ENCODE results near the gene SAMD8. TPM values are rescaled to one million over a fixed set of nuclear protein-coding genes. Genes with fewer than 3 reads are reported as not detected.
A peak's percentile ranks its signal among the peaks of the same experiment; 100 is the strongest.

SAMD8 gene
- total and polyA plus RNA-seq, 10 of the 15 experiments (the other 5 are each of a cell fraction or from before 2014, with no cell fraction given) = 2.8 to 26.0 (median 9.3) TPM

- ChIA-PET RAD21 (ENCODE audit: unreplicated experiment) (no interaction called here), CTCF (no interaction called here), SMC1A (ENCODE audit: uncharacterized antibody, unreplicated experiment) (no interaction called here), POLR2A (no interaction called here)
- WGBS (ENCODE audit: insufficient coverage, insufficient replicate concordance, low lambda C conversion rate, missing lambda C conversion rate) = 96% methylated on average over 5 of the region's 5 CpGs
- no peak overlapping the region for H3K9ac ChIP-seq (ENCODE audit: control insufficient read depth, insufficient read depth, low read length)
- no peak overlapping the region for H3K27ac ChIP-seq (ENCODE audit: control insufficient read depth, insufficient read depth)
- H3K79me2 ChIP-seq (ENCODE audit: control insufficient read depth, insufficient read depth, low read length) = peaks cover 25% of the 10 kb centered on the region
- no peak for TF ChIP-seq LARP7 (IDR thresholded peaks at IDR 0.05)
- TF ChIP-seq POLR2A (IDR thresholded peaks at IDR 0.05; ENCODE audit: low read depth, low read length) = no peak
- no peak for TF ChIP-seq ZZZ3 (IDR thresholded peaks at IDR 0.05; ENCODE audit: control insufficient read depth, insufficient read length, low read depth)
- TF ChIP-seq ATF7 (IDR thresholded peaks at IDR 0.05; ENCODE audit: low read depth) = no peak
- TF ChIP-seq ZNF207 (IDR thresholded peaks at IDR 0.05; ENCODE audit: borderline replicate concordance) = no peak
- H3K36me3 ChIP-seq (ENCODE audit: control insufficient read depth in 2 of 2, insufficient read depth in 2 of 2, low read length in 1 of 2) = peaks cover 0 to 15% of the 10 kb centered on the region in 2 experiments; a peak in 3 of 4 replicates
- no peaks in the 10 kb centered on the region for H3K4me1 ChIP-seq (ENCODE audit: control insufficient read depth, insufficient read depth, low read length)
- H3K9me3 ChIP-seq (replicated peaks; ENCODE audit: control insufficient read depth, insufficient read depth, low read length) = no peaks in the 10 kb centered on the region
- H3K4me3 ChIP-seq = no peak overlapping the region
- no peaks in the 10 kb centered on the region for H4K20me1 ChIP-seq (ENCODE audit: control insufficient read depth, insufficient read depth)
- no peak overlapping the region for H2AFZ ChIP-seq (ENCODE audit: control insufficient read depth, low read depth, low read length)
- no peak for DNase-seq (ENCODE audit: low read depth, low spot score)
- ATAC-seq = no peak
- FAIRE-seq = no peak
- intact Hi-C loops (cut with micrococcal nuclease; ENCODE audit: unreplicated experiment) (no loop called here), in situ Hi-C loops (cut with MboI) (no loop called here)
- TSS peak; percentile 58 for BruUV-seq (replicated peaks)
- H3K4me2 ChIP-seq (ENCODE audit: control insufficient read depth, insufficient read depth) = no peak overlapping the region
- H3K27me3 ChIP-seq (replicated peaks in 1 of 2; ENCODE audit: control insufficient read depth in 2 of 2, insufficient read depth in 2 of 2, low read length in 1 of 2) = no peaks in the 10 kb centered on the region
Observed at GRCh38 chr10:75150656-75151055, 39.2 kb downstream of the SAMD8 start.

DNA sequence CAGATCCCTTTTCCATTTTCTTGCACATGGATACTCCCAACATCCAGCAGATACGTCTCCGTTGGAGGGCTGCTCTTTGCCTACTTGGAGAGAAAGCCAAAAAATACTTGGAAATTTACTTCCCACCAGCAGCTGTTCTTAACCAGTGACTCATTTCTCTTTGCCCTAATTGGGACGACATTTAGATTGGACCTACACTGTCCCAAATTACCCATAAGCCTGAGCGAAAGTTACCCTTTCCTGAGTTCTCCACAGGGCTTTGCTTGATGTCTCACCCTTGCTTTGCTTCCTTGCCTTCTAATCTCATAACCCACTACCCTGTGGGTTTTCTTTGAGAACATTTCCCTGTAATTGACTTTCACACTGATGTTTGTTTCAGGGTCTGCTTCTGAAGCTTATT lies 48.1 kb downstream of the SAMD8 start:
- ChIA-PET RAD21 (ENCODE audit: unreplicated experiment) (no interaction called here), CTCF (interaction anchor here (0.9 kb wide), 1 partner anchor 20 kb away, joined by 3 read pairs; no protein-coding TSS in a partner anchor), POLR2A (no interaction called here), SMC1A (ENCODE audit: uncharacterized antibody, unreplicated experiment) (no interaction called here)
- no peaks in the 10 kb centered on the region for H4K20me1 ChIP-seq (ENCODE audit: control insufficient read depth, insufficient read depth)
- peaks cover 21% of the 10 kb centered on the region for H3K79me2 ChIP-seq (ENCODE audit: control insufficient read depth, insufficient read depth, low read length)
- no peak overlapping the region for H3K4me2 ChIP-seq (ENCODE audit: control insufficient read depth, insufficient read depth)
- 98% methylated on average over 4 of the region's 4 CpGs for WGBS (ENCODE audit: insufficient coverage, insufficient replicate concordance, low lambda C conversion rate, missing lambda C conversion rate)
- ATAC-seq = no peak
- no peaks in the 10 kb centered on the region for H3K9me3 ChIP-seq (replicated peaks; ENCODE audit: control insufficient read depth, insufficient read depth, low read length)
- no TSS peak for BruUV-seq (replicated peaks)
- H3K4me3 ChIP-seq = no peak overlapping the region
- in situ Hi-C loops (cut with MboI) (no loop called here), intact Hi-C loops (cut with micrococcal nuclease; ENCODE audit: unreplicated experiment) (no loop called here)
- no peaks in the 10 kb centered on the region for H3K27me3 ChIP-seq (replicated peaks in 1 of 2; ENCODE audit: control insufficient read depth in 2 of 2, insufficient read depth in 2 of 2, low read length in 1 of 2)
- no peak overlapping the region for H3K9ac ChIP-seq (ENCODE audit: control insufficient read depth, insufficient read depth, low read length)
- H2AFZ ChIP-seq (ENCODE audit: control insufficient read depth, low read depth, low read length) = no peak overlapping the region
- FAIRE-seq = no peak
- no peak for DNase-seq (ENCODE audit: low read depth, low spot score)
- H3K4me1 ChIP-seq (ENCODE audit: control insufficient read depth, insufficient read depth, low read length) = peaks cover 6% of the 10 kb centered on the region; the same call in 1 of the 2 replicates
- peaks cover 2 to 10% of the 10 kb centered on the region in 2 experiments; a peak in 3 of 4 replicates for H3K36me3 ChIP-seq (ENCODE audit: control insufficient read depth in 2 of 2, insufficient read depth in 2 of 2, low read length in 1 of 2)
- H3K27ac ChIP-seq (ENCODE audit: control insufficient read depth, insufficient read depth) = no peak overlapping the region
- TF ChIP-seq TAF1 (IDR thresholded peaks at IDR 0.05; ENCODE audit: borderline replicate concordance, low read depth, low read length) (no peak), MYC (IDR thresholded peaks at IDR 0.05; ENCODE audit: insufficient read depth, insufficient read length, insufficient replicate concordance, low read length, severe bottlenecking) (no peak), POU2F2 (IDR thresholded peaks at IDR 0.05; ENCODE audit: borderline replicate concordance, low read depth, low read length) (no peak), ETV6 (conservative IDR thresholded peaks at IDR 0.05 in 1 of 2, IDR thresholded peaks at IDR 0.05 in 1 of 2; ENCODE audit: borderline replicate concordance in 1 of 2, low read depth in 1 of 2) (no peak), NR2C1 (IDR thresholded peaks at IDR 0.05) (no peak), CBFB (IDR thresholded peaks at IDR 0.05; ENCODE audit: low read depth) (no peak), PBX3 (IDR thresholded peaks at IDR 0.05; ENCODE audit: insufficient replicate concordance, low read depth, low read length) (no peak), BHLHE40 (IDR thresholded peaks at IDR 0.05; ENCODE audit: borderline replicate concordance in 1 of 2, low read depth in 2 of 2, low read length in 1 of 2) (no peak), FOXK2 (IDR thresholded peaks at IDR 0.05) (no peak), JUND (IDR thresholded peaks at IDR 0.05; ENCODE audit: low read depth, low read length) (no peak)
- TF ChIP-seq, protein P1, sequence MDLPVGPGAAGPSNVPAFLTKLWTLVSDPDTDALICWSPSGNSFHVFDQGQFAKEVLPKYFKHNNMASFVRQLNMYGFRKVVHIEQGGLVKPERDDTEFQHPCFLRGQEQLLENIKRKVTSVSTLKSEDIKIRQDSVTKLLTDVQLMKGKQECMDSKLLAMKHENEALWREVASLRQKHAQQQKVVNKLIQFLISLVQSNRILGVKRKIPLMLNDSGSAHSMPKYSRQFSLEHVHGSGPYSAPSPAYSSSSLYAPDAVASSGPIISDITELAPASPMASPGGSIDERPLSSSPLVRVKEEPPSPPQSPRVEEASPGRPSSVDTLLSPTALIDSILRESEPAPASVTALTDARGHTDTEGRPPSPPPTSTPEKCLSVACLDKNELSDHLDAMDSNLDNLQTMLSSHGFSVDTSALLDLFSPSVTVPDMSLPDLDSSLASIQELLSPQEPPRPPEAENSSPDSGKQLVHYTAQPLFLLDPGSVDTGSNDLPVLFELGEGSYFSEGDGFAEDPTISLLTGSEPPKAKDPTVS (IDR thresholded peaks at IDR 0.05; ENCODE audit: low read depth, low read length) = no peak

Measured in GM12878 (cell line).